Glutamatergic neuron (in vitro differentiated cells): ENCODE measurements around the gene FAF2. TPM values are rescaled to one million over a fixed set of nuclear protein-coding genes. Genes with fewer than 3 reads are reported as not detected.
A peak's percentile ranks its signal among the peaks of the same experiment; 100 is the strongest.

ENCODE experiments used
- DNase-seq: peaks from one replicate; pipeline ENCODE4 v3.0.0; 2022
- H3K27ac Mint-ChIP-seq: one replicate; pipeline ENCODE4 v1.8.0; 2020; ENCODE audit warnings: mild to moderate bottlenecking, mixed read lengths, inconsistent platforms; ENCODE audit not compliant: unreplicated experiment
- H3K27me3 Mint-ChIP-seq: one replicate; pipeline ENCODE4 v1.8.0; 2020; ENCODE audit warnings: mild to moderate bottlenecking, moderate library complexity, mixed read lengths, inconsistent platforms; ENCODE audit not compliant: unreplicated experiment
- H3K36me3 Mint-ChIP-seq: one replicate; pipeline ENCODE4 v1.8.0; 2020; ENCODE audit warnings: mild to moderate bottlenecking, mixed read lengths, inconsistent platforms; ENCODE audit not compliant: unreplicated experiment
- H3K4me1 Mint-ChIP-seq: one replicate; pipeline ENCODE4 v1.8.0; 2020; ENCODE audit warnings: mild to moderate bottlenecking, low read depth, mixed read lengths, inconsistent platforms; ENCODE audit not compliant: unreplicated experiment
- H3K4me3 Mint-ChIP-seq: one replicate; pipeline ENCODE4 v1.8.0; 2020; ENCODE audit warnings: mild to moderate bottlenecking, mixed read lengths, inconsistent platforms; ENCODE audit not compliant: unreplicated experiment
- H3K9me3 Mint-ChIP-seq: one replicate; pipeline ENCODE4 v1.8.0; 2020; ENCODE audit warnings: mild to moderate bottlenecking, moderate library complexity, mixed read lengths, inconsistent platforms; ENCODE audit not compliant: unreplicated experiment
- CTCF ChIP-seq: fragments of 200-600 bp; sonication (generic); IDR thresholded peaks from one replicate; pipeline ENCODE4 v1.5.0; 2021; ENCODE audit not compliant: partially characterized antibody, unreplicated experiment
- total RNA-seq: library from RNA; stranded (reverse); fragmentation: NEBNext Ultra II Directional; extraction: Animal tissue kit (Norgen Biotek cat#: 25700); gene quantifications from one replicate; pipeline ENCODE4 v1.2.1, GENCODE V29; 2021; ENCODE audit not compliant: unreplicated experiment

The FAF2 gene
- total RNA-seq, 1 donor from 2014 or later, result 52.9 TPM

GRCh38 chr5:176415240-176415951 is 32.8 kb upstream of the FAF2 start:
- peaks cover 13% of the 10 kb centered on the region for H3K9me3 Mint-ChIP-seq
- H3K4me3 Mint-ChIP-seq, result peak overlapping the region; percentile 85
- TF ChIP-seq CTCF, result no peak
- peak overlapping the region; percentile 43 for H3K27ac Mint-ChIP-seq
- H3K27me3 Mint-ChIP-seq, result peaks cover 2% of the 10 kb centered on the region
- peaks cover 2% of the 10 kb centered on the region for H3K36me3 Mint-ChIP-seq
- peaks cover 17% of the 10 kb centered on the region for H3K4me1 Mint-ChIP-seq
- DNase-seq, result no peak

DNA sequence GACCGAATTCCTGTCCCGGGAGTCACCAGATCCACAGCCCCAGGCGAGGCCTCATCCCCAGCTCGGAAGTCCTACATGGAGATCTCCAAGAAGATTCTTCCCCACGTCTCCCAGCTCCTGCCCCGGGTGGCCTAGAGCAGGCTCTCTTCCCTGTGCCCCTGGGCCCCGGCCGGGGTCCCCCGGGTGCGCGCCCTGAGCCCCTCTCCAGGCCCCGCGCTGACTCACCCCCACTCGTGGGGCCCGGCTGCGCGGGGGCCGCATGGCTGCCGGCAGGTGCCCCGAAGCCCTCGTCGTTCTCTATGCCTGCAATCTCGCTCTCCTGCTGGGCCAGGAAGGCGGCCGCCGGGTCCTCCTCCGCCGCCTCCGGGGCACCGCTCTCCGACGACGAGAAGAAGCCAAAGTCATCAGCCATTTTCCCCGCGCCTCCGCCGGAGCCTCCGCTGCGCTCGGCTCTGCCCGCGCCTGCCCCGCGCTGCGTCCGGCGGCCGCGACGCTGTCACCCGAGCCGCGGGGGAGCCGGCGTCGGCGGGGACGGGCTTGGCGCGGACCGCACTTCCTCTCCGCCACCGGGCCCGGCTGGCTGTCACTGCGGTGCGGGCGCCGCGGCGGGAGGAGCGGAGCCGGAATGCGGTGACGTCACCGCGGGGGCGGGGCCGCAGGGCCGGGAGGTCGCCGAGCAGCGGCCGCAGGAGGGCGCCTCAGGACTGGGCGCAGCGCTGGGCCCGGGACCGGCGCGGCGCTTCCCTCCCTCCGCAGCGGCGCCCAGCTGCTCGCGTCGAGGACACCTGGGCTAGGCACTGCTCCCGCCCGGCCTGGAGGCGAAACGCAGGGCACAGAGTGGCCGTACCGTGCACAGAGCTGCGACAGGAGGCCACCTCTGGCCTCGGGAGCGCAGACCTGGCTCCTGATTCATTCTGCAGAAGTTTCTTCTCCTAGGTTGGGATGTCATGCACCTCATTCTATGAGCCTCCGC is 31.9 kb upstream of the FAF2 start, which contains the start of gene CLTB:
CLTB (minus strand) TSS at position 588 of the 973 bp plus-strand sequence; CDS start at position 412, 176 bp downstream.
- H3K36me3 Mint-ChIP-seq, result peaks cover 5% of the 10 kb centered on the region
- peaks cover 17% of the 10 kb centered on the region for H3K4me1 Mint-ChIP-seq
- peaks cover 14% of the 10 kb centered on the region for H3K9me3 Mint-ChIP-seq
- H3K4me3 Mint-ChIP-seq, result peak within 1 kb of the TSS; percentile 85
- DNase-seq, result peak; percentile 95
- TF ChIP-seq CTCF, result peak; percentile 33
- peaks cover 2% of the 10 kb centered on the region for H3K27me3 Mint-ChIP-seq
- peak within 1 kb of the TSS; percentile 84 for H3K27ac Mint-ChIP-seq

- peaks cover 12% of the 10 kb centered on the region for H3K9me3 Mint-ChIP-seq
- no peak for DNase-seq
- peak overlapping the region; percentile 48 for H3K4me3 Mint-ChIP-seq
- peaks cover 13% of the 10 kb centered on the region for H3K4me1 Mint-ChIP-seq
- peak overlapping the region; percentile 84 for H3K27ac Mint-ChIP-seq
- TF ChIP-seq CTCF, result no peak
- H3K36me3 Mint-ChIP-seq, result peaks cover 5% of the 10 kb centered on the region
- peaks cover 2% of the 10 kb centered on the region for H3K27me3 Mint-ChIP-seq
Observed at GRCh38 chr5:176416965-176417364, 31.2 kb upstream of the FAF2 start.

DNA sequence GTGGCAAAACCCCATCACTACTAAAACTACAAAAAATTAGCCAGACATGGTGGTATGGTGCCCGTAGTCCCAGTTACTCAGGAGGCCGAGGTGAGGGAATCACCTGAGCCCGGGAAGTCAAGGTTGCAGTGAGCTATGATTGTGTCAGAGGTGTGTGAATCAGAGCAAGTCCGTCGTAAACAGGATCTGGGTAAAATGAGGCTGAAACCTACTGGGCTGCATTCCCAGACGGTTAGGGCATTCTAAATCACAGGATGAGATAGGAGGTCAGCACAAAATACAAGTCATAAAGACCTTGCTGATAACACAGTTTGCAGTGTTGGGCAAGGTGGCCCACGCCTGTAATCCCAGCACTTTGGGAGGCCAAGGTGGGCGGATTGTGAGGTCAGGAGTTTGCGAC is 29.9 kb upstream of the FAF2 start:
- Mint-ChIP-seq H3K27me3 (peaks cover 2% of the 10 kb centered on the region), H3K36me3 (peaks cover 5% of the 10 kb centered on the region), H3K9me3 (peaks cover 12% of the 10 kb centered on the region), H3K4me3 (no peak overlapping the region), H3K4me1 (peaks cover 7% of the 10 kb centered on the region), H3K27ac (no peak overlapping the region)
- TF ChIP-seq CTCF, result no peak
- DNase-seq, result no peak
